Omental fat pad (tissue), 4 donors: Measurements from ENCODE around the gene DCXR. TPM values are rescaled to one million over a fixed set of nuclear protein-coding genes. Genes with fewer than 3 reads are reported as not detected.

Experiments used
- ATAC-seq: fragments of 150-250 bp; one replicate; pipeline ENCODE4 v1.9.1; 2016; ENCODE audit warnings: mild to moderate bottlenecking, moderate library complexity; ENCODE audit not compliant: low FRiP score
- DNase-seq: peaks from one replicate; pipeline ENCODE4 v3.0.0-alpha.2; 2019; ENCODE audit warnings: low spot score
- total RNA-seq, 4 donors: library from RNA; depleted of rRNA; stranded (reverse); fragments of >200 nt; gene quantifications; one replicate each; pipeline ENCODE4 v1.1.0, GENCODE V29; 2016
- TF ChIP-seq, protein P1 (sequence below), 3 donors: fragments of 450-650 bp; IDR thresholded peaks; one replicate each; pipeline ENCODE4 v1.5.1; 2016 to 2017; ENCODE audit warnings: antibody characterized with exemption in 3 of 3, mild to moderate bottlenecking in 3 of 3, moderate library complexity in 2 of 3

The DCXR gene
- total RNA-seq, 4 donors from 2014 or later: 190 to 327 (median 225) TPM

DNA sequence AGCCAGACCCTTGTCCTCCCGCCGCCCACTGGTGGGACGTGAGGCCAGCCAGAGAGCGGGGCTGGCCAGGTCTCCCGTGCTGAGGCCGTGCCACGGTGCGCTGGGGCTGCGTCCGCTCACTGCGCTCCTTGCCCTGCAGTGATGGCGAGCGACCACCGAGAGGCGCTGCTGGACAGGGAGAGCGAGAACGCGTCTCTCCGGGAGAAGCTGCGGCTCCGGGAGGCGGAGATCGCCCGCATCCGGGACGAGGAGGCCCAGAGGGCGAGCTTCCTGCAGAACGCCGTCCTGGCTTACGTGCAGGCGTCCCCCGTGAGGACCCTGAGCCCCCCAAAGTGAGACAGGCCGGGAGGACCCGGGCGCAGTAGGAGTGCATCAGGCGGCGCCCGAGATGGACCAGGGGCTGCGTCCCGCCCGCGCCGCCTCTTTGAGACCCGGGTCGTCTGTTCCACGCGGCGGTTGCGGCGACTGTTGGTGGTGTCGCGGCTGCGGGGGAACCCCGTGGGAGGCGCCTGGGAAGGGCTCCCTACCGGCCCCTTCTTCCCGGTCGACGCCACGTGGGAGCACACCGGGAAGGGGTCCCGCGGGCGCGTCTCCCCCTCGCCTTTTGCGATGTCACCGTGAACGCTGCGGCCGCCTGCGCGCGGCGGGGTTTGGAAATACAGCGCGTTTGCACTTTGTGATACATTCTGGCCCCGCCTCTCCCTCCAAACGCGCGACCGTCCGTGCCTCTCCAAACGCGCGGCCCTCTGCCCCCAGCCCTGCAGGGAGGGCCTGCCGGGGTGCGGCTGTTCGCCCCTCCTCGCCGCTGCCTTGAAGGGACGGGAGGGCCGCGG, 6.8 kb downstream of the DCXR start:
- peak; percentile 67 for ATAC-seq
- DNase-seq: no peak
- TF ChIP-seq, protein P1, sequence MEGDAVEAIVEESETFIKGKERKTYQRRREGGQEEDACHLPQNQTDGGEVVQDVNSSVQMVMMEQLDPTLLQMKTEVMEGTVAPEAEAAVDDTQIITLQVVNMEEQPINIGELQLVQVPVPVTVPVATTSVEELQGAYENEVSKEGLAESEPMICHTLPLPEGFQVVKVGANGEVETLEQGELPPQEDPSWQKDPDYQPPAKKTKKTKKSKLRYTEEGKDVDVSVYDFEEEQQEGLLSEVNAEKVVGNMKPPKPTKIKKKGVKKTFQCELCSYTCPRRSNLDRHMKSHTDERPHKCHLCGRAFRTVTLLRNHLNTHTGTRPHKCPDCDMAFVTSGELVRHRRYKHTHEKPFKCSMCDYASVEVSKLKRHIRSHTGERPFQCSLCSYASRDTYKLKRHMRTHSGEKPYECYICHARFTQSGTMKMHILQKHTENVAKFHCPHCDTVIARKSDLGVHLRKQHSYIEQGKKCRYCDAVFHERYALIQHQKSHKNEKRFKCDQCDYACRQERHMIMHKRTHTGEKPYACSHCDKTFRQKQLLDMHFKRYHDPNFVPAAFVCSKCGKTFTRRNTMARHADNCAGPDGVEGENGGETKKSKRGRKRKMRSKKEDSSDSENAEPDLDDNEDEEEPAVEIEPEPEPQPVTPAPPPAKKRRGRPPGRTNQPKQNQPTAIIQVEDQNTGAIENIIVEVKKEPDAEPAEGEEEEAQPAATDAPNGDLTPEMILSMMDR (IDR thresholded peaks at IDR 0.05): peak in 1 of 3 donors; percentile 69

DNA sequence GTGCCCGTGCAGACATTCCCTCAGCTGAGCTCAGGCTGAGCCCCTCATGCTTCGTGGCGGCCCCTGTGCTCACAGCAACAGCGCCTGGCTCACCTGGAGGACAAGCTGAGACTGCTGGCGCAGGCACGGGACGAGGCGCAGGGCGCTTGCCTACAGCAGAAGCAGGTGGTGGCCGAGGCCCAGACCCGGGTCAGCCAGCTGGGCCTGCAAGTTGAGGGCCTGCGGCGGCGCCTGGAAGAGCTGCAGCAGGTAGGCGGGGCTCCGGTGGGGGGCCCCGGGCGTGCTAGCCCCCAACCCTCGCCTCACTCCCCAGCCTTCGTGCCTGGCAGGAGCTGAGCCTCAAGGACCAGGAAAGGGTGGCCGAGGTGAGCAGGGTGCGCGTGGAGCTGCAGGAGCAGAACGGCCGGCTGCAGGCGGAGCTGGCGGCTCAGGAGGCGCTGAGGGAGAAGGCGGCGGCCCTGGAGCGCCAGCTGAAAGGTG, 7.5 kb downstream of the DCXR start:
- ATAC-seq: peak; percentile 2
- DNase-seq: no peak
- TF ChIP-seq, protein P1 (IDR thresholded peaks at IDR 0.05): no peak

DNA sequence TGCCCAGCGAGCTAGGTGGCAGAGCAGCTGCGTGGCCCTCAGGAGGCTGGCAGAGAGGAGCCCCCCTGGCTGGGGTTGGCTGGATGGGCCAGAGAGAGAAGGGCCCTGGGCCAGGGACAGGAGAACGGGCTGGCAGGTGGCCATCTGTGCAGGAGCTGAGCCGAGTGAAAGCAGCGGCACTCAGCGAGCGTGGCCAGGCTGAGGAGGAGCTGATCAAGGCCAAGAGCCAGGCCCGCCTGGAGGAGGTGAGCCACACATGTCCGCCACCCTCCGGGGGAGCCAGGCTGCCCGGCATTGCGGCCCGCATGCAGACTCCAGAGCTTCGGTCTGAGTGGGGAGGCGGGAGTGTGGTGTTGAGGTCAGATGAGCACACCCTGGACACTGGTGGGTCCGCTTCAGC, 8.1 kb downstream of the DCXR start:
- TF ChIP-seq, protein P1 (IDR thresholded peaks at IDR 0.05): no peak

DNA sequence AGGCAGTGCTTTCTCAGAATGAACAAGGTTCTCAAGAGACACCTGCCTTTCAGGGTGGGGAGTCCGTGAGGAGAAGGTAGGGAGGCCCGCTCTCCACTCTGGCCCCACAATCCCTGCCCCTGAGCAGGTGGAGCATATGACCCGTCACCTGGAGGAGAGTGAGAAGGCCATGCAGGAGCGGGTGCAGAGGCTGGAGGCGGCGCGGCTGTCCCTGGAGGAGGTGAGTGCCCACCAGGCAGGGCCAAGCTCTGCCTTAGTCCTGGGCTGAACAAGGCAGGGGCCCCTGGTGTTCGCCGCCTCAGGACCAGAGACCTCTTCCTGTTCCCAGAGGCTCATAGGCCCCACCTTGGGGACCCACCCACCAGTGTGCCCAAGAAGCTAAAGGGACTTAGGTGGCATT, 8.5 kb downstream of the DCXR start:
- no peak for DNase-seq
- TF ChIP-seq, protein P1 (IDR thresholded peaks at IDR 0.05): no peak
- ATAC-seq: no peak

More for the DNA sequence above, 8.1 kb downstream of the DCXR start:
- ATAC-seq (no peak), DNase-seq (no peak)

DNA sequence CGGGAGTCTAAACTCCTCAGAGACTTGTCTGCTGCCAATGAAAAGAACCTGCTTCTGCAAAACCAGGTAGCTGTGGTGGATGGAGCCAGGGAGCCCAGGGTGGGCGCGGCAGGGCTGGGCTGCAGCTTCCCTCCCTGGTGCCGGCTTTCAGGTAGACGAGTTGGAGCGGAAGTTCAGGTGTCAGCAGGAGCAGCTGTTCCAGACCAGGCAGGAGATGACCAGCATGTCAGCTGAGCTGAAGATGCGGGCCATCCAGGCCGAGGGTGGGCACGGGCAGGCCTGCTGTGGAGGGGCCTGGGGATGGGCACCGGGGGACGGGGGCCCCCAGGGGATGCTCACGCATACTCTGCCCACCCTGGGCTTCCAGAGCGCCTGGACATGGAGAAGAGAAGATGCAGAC, 9.3 kb downstream of the DCXR start:
- TF ChIP-seq, protein P1 (IDR thresholded peaks at IDR 0.05): no peak
- ATAC-seq (no peak), DNase-seq (no peak)

DNA sequence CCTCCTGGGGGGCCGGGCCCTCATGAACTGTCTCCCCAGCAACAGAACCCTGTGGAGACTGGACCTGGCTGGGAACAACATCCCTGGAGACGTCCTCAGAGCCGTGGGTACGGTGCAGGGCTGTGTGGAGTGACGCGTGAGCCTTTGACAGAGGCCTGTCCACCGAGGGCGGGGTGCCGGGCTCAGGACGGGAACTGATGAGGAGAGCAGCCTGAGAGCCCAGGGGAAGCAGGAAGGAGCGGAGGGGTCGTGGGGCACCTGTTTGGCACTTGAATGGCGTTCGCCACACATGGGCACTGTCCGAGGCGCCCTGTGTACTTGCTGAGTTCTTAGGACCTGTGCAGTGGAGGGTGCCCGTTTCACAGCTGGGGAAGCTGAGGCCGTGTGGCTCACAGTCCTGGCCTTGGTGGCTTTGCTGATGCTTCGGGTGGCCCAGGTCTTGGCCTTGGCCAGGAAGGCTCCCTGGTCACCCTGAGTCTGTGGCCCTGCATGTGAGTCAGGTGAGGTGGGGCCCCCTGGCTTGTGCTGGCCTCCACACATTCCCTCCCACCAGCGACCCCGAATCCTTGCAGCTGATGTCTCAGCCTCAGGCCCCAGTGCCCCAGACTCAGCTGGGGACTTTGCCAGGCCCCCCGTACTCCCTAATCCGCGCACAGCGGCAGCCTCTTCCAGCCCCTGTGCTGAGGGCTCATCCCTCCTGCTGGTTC, 11.9 kb downstream of the DCXR start:
- DNase-seq: no peak
- TF ChIP-seq, protein P1 (IDR thresholded peaks at IDR 0.05): no peak
- ATAC-seq: no peak
